Germinal center (tissue), 1 donor: ENCODE data around the gene UBE2H.
A peak's percentile ranks its signal among the peaks of the same experiment; 100 is the strongest.
"Not testable (repeated sequence)": the region's sequence is repeated elsewhere in the genome, so short reads cannot be mapped to it uniquely, and the experiment has no call there.

Source experiments
- DNase-seq: peaks from one replicate; pipeline ENCODE4 v3.0.0; 2012; ENCODE audit warnings: mixed read lengths, low spot score

Gene UBE2H

GRCh38 chr7:129908181-129908580 is 44.6 kb downstream of the UBE2H start:
- DNase-seq, result no peak

- DNase-seq, result no peak
Observed at GRCh38 chr7:129907122-129907736, 45.5 kb downstream of the UBE2H start.

- no peak for DNase-seq
Observed at GRCh38 chr7:129906700-129907099, 46.1 kb downstream of the UBE2H start.

GRCh38 chr7:129903935-129904334 is 48.8 kb downstream of the UBE2H start:
- DNase-seq, result peak; percentile 51

GRCh38 chr7:129902788-129903422 is 49.9 kb downstream of the UBE2H start:
- no peak for DNase-seq

GRCh38 chr7:129898502-129899160 is 54.1 kb downstream of the UBE2H start:
- DNase-seq, result no peak

- DNase-seq, result no peak
Observed at GRCh38 chr7:129898007-129898406, 54.8 kb downstream of the UBE2H start.

GRCh38 chr7:129896568-129897382 is 56.0 kb downstream of the UBE2H start:
- DNase-seq, result no peak

GRCh38 chr7:129894184-129894583 is 58.6 kb downstream of the UBE2H start:
- DNase-seq, result not testable (repeated sequence)

- DNase-seq, result no peak
Observed at GRCh38 chr7:129890090-129890489, 62.7 kb downstream of the UBE2H start.

- no peak for DNase-seq
Observed at GRCh38 chr7:129889133-129889844, 63.5 kb downstream of the UBE2H start.

GRCh38 chr7:129887865-129888264 is 64.9 kb downstream of the UBE2H start:
- no peak for DNase-seq

GRCh38 chr7:129886818-129887186 is 66.0 kb downstream of the UBE2H start:
- DNase-seq, result no peak

GRCh38 chr7:129886167-129886817 is 66.5 kb downstream of the UBE2H start:
- DNase-seq, result no peak

- no peak for DNase-seq
Observed at GRCh38 chr7:129884495-129884894, 68.3 kb downstream of the UBE2H start.

GRCh38 chr7:129883151-129883550 is 69.6 kb downstream of the UBE2H start:
- no peak for DNase-seq

- DNase-seq, result no peak
Observed at GRCh38 chr7:129882531-129882930, 70.2 kb downstream of the UBE2H start.

GRCh38 chr7:129877146-129877792 is 75.5 kb downstream of the UBE2H start:
- DNase-seq, result no peak

GRCh38 chr7:129875745-129876411 is 76.9 kb downstream of the UBE2H start:
- no peak for DNase-seq

- no peak for DNase-seq
Observed at GRCh38 chr7:129875160-129875559, 77.6 kb downstream of the UBE2H start.
